GM23338 (cell line): ENCODE data around the gene MAFF. TPM values are rescaled to one million over a fixed set of nuclear protein-coding genes. Genes with fewer than 3 reads are reported as not detected.

Source experiments
- ATAC-seq: fragments of 200-7000 bp; cut with Tn5 transposase; 3 replicates; pipeline ENCODE4 v1.9.1; 2020
- DNase-seq: peaks from one replicate; pipeline ENCODE4 v3.0.0-alpha.2; 2015; ENCODE audit warnings: low spot score
- H2AFZ ChIP-seq: fragments of 200-600 bp; sonication (generic); 2 replicates; pipeline ENCODE4 v1.8.0; 2016; ENCODE audit warnings: antibody characterized with exemption, mild to moderate bottlenecking, moderate library complexity
- H3F3A ChIP-seq: fragments of 200-600 bp; sonication (generic); replicated peaks from 2 replicates; pipeline ENCODE4 v1.8.0; 2017; ENCODE audit warnings: antibody characterized with exemption, mixed run types, low read depth
- H3K27ac ChIP-seq: fragments of 200-600 bp; sonication (generic); 2 replicates; pipeline ENCODE4 v1.6.1; 2016; ENCODE audit warnings: low read depth
- H3K27me3 ChIP-seq: fragments of 200-600 bp; sonication (generic); 2 replicates; pipeline ENCODE4 v1.8.0; 2016; ENCODE audit warnings: mild to moderate bottlenecking, mixed run types, moderate library complexity; ENCODE audit not compliant: insufficient read depth
- H3K36me3 ChIP-seq: fragments of 200-600 bp; sonication (generic); 2 replicates; pipeline ENCODE4 v1.8.0; 2016; ENCODE audit warnings: mild to moderate bottlenecking; ENCODE audit not compliant: insufficient read depth
- H3K4me1 ChIP-seq: fragments of 200-600 bp; sonication (generic); 2 replicates; pipeline ENCODE4 v1.8.0; 2016; ENCODE audit warnings: mild to moderate bottlenecking, moderate library complexity; ENCODE audit not compliant: insufficient read depth
- H3K4me2 ChIP-seq: fragments of 200-600 bp; sonication (generic); 2 replicates; pipeline ENCODE4 v1.7.1; 2017; ENCODE audit warnings: mixed run types
- H3K4me3 ChIP-seq: fragments of 200-600 bp; sonication (generic); 2 replicates; pipeline ENCODE4 v1.6.1; 2016; ENCODE audit warnings: mixed run types
- H3K79me2 ChIP-seq: fragments of 200-600 bp; sonication (generic); replicated peaks from 2 replicates; pipeline ENCODE4 v1.8.0; 2017; ENCODE audit warnings: mild to moderate bottlenecking; ENCODE audit not compliant: insufficient read depth
- H3K9me2 ChIP-seq: fragments of 200-600 bp; sonication (generic); 2 replicates; pipeline ENCODE4 v1.8.0; 2017; ENCODE audit not compliant: insufficient read depth
- H4K20me1 ChIP-seq: fragments of 200-600 bp; sonication (generic); replicated peaks from 2 replicates; pipeline ENCODE4 v1.8.0; 2017; ENCODE audit warnings: mild to moderate bottlenecking; ENCODE audit not compliant: insufficient read depth
- H3K27ac Mint-ChIP-seq: 2 replicates; pipeline ENCODE4 v1.8.0; 2020; ENCODE audit warnings: inconsistent platforms, mild to moderate bottlenecking, moderate library complexity, mixed read lengths
- H3K27me3 Mint-ChIP-seq: 3 replicates; pipeline ENCODE4 v1.8.0; 2022; ENCODE audit warnings: low read depth, mild to moderate bottlenecking, moderate library complexity, mixed read lengths, inconsistent platforms; ENCODE audit not compliant: insufficient read depth, poor library complexity
- H3K36me3 Mint-ChIP-seq: 3 replicates; pipeline ENCODE4 v1.8.0; 2021; ENCODE audit warnings: low read depth, mild to moderate bottlenecking, inconsistent platforms, moderate library complexity, mixed read lengths
- H3K4me1 Mint-ChIP-seq: 3 replicates; pipeline ENCODE4 v1.8.0; 2020; ENCODE audit warnings: mild to moderate bottlenecking, inconsistent platforms, mixed read lengths
- H3K4me3 Mint-ChIP-seq: 3 replicates; pipeline ENCODE4 v1.8.0; 2021; ENCODE audit warnings: moderate library complexity, mild to moderate bottlenecking, inconsistent platforms, mixed read lengths
- H3K9me3 Mint-ChIP-seq: 3 replicates; pipeline ENCODE4 v1.8.0; 2020; ENCODE audit warnings: moderate library complexity, mild to moderate bottlenecking, inconsistent platforms, mixed read lengths
- CREB1 ChIP-seq: fragments of 250-450 bp; sonication (Bioruptor Pico); IDR thresholded peaks from 2 replicates; pipeline ENCODE4 v1.5.0; 2020; ENCODE audit warnings: low read depth, mild to moderate bottlenecking, moderate library complexity
- CTCF ChIP-seq, 2 experiments: fragments of 200-600 bp in 1 of 2; sonication (generic) in 1 of 2; conservative IDR thresholded peaks; 2 replicates each; pipeline versions ENCODE4 v1.5.1 to v1.6.1; 2016 to 2017; ENCODE audit warnings: antibody characterized with exemption in 2 of 2, low read depth in 2 of 2, mild to moderate bottlenecking in 2 of 2, moderate library complexity in 1 of 2
- ETS1 ChIP-seq: IDR thresholded peaks from 2 replicates; pipeline ENCODE4 v1.6.1; 2016; ENCODE audit warnings: antibody characterized with exemption
- EZH2 ChIP-seq: fragments of 200-600 bp; sonication (generic); IDR thresholded peaks from one replicate; pipeline ENCODE4 v1.8.0; 2017; ENCODE audit warnings: antibody characterized with exemption, mild to moderate bottlenecking, low read depth; ENCODE audit not compliant: unreplicated experiment
- EZH2phosphoT487 ChIP-seq: fragments of 200-600 bp; sonication (generic); IDR thresholded peaks from one replicate; pipeline ENCODE4 v1.8.1; 2018; ENCODE audit warnings: antibody characterized with exemption; ENCODE audit not compliant: unreplicated experiment
- JUNB ChIP-seq: IDR thresholded peaks from one replicate; pipeline ENCODE4 v1.6.1; 2016; ENCODE audit warnings: antibody characterized with exemption; ENCODE audit not compliant: unreplicated experiment
- NANOG ChIP-seq: IDR thresholded peaks from 2 replicates; pipeline ENCODE4 v1.6.1; 2016; ENCODE audit warnings: antibody characterized with exemption, borderline replicate concordance
- POLR2AphosphoS5 ChIP-seq: IDR thresholded peaks from 2 replicates; pipeline ENCODE4 v1.6.1; 2016; ENCODE audit warnings: antibody characterized with exemption, low read depth
- REST ChIP-seq: IDR thresholded peaks from one replicate; pipeline ENCODE4 v1.6.1; 2018; ENCODE audit warnings: antibody characterized with exemption; ENCODE audit not compliant: unreplicated experiment
- STAT1 ChIP-seq: IDR thresholded peaks from one replicate; pipeline ENCODE4 v1.6.1; 2016; ENCODE audit warnings: antibody characterized with exemption; ENCODE audit not compliant: unreplicated experiment
- ZNF114 ChIP-seq: fragments of 250-450 bp; sonication (Bioruptor Pico); IDR thresholded peaks from 2 replicates; pipeline ENCODE4 v1.5.0; 2020; ENCODE audit warnings: mild to moderate bottlenecking, moderate library complexity
- ZNF331 ChIP-seq: fragments of 250-450 bp; sonication (Bioruptor Pico); IDR thresholded peaks from 2 replicates; pipeline ENCODE4 v1.5.0; 2020; ENCODE audit warnings: low read depth, mild to moderate bottlenecking, moderate library complexity
- polyA plus RNA-seq: library from polyadenylated mRNA; unstranded; fragments of >200 nt; fragmentation: Nextera tagmentation; extraction: Ambion mirVana; gene quantifications from 2 replicates; pipeline ENCODE4 v1.2.1, GENCODE V29; 2016
- total RNA-seq: library from RNA; depleted of rRNA; stranded (reverse); fragments of >200 nt; shearing (Covaris generic); gene quantifications from 2 replicates; pipeline ENCODE4 v1.2.3, GENCODE V29; 2014

MAFF gene
- total and polyA plus RNA-seq, 2 experiments from 2014 or later, result 2.2 to 8.9 TPM

GRCh38 chr22:38255697-38256096 is 53.9 kb downstream of the MAFF start:
- no peaks in the 10 kb centered on the region for H3K36me3 ChIP-seq
- Mint-ChIP-seq H3K27ac (no peak overlapping the region), H3K4me1 (peaks cover 18% of the 10 kb centered on the region), H3K9me3 (no peaks in the 10 kb centered on the region), H3K27me3 (peaks cover 2% of the 10 kb centered on the region), H3K4me3 (no peak overlapping the region), H3K36me3 (peaks cover 2% of the 10 kb centered on the region; the same call in 2 of the 3 replicates)
- H2AFZ ChIP-seq, result no peak overlapping the region
- H3K9me2 ChIP-seq, result no peaks in the 10 kb centered on the region
- H3K27me3 ChIP-seq, result no peaks in the 10 kb centered on the region
- H3K4me2 ChIP-seq, result no peak overlapping the region
- peaks cover 8% of the 10 kb centered on the region; the same call in 1 of the 2 replicates for H3K4me1 ChIP-seq
- no peak for ATAC-seq
- 0 out of 2 replicates have a peak, but pooled peaks cover 3% of the 10 kb centered on the region for H3F3A ChIP-seq
- H3K4me3 ChIP-seq, result no peak overlapping the region
- peaks cover 100% of the 10 kb centered on the region for H3K79me2 ChIP-seq
- no peak overlapping the region for H3K27ac ChIP-seq
- no peak for TF ChIP-seq POLR2AphosphoS5
- no peak for TF ChIP-seq ZNF114
- TF ChIP-seq REST, result no peak
- no peak for TF ChIP-seq EZH2phosphoT487
- no peak for TF ChIP-seq CTCF (conservative IDR thresholded peaks at IDR 0.05; ENCODE audit: low read depth in 2 of 2)
- no peak for TF ChIP-seq CREB1 (CRISPR knock-in tag)
- TF ChIP-seq JUNB, result no peak
- TF ChIP-seq STAT1, result no peak
- no peak for TF ChIP-seq EZH2
- TF ChIP-seq ETS1, result no peak
- TF ChIP-seq ZNF331 (CRISPR knock-in tag), result no peak
- TF ChIP-seq NANOG, result no peak
- peaks cover 24% of the 10 kb centered on the region for H4K20me1 ChIP-seq
- DNase-seq, result no peak
